IPS-20b (cell line): Measurements from ENCODE around the gene UTP11.
"Not testable (repeated sequence)": the region's sequence is repeated elsewhere in the genome, so short reads cannot be mapped to it uniquely, and the experiment has no call there.

ENCODE experiments used
- H3K27ac ChIP-seq: one replicate; pipeline ENCODE4 v1.5.1; 2013; ENCODE audit warnings: low read length
- H3K27me3 ChIP-seq: 2 replicates; pipeline ENCODE4 v1.6.1; 2013; ENCODE audit warnings: mild to moderate bottlenecking, low read length, inconsistent platforms; ENCODE audit not compliant: insufficient read depth
- H3K36me3 ChIP-seq: 2 replicates; pipeline ENCODE4 v1.6.1; 2013; ENCODE audit warnings: low read depth, mild to moderate bottlenecking, inconsistent platforms, low read length, moderate library complexity; ENCODE audit not compliant: insufficient read depth
- H3K4me1 ChIP-seq: 2 replicates; pipeline ENCODE4 v1.6.1; 2013; ENCODE audit warnings: mild to moderate bottlenecking, control low read depth, inconsistent platforms, low read length, moderate library complexity; ENCODE audit not compliant: insufficient read depth
- H3K4me3 ChIP-seq: 2 replicates; pipeline ENCODE4 v1.5.1; 2013; ENCODE audit warnings: mild to moderate bottlenecking, low read length, inconsistent platforms
- H3K9ac ChIP-seq: 2 replicates; pipeline ENCODE4 v1.6.1; 2013; ENCODE audit warnings: low read depth, mild to moderate bottlenecking, inconsistent platforms, low read length, moderate library complexity
- H3K9me3 ChIP-seq: 2 replicates; pipeline ENCODE4 v1.6.1; 2013; ENCODE audit warnings: mild to moderate bottlenecking, low read depth, low read length, inconsistent platforms; ENCODE audit not compliant: insufficient read depth

Gene UTP11, protein sequence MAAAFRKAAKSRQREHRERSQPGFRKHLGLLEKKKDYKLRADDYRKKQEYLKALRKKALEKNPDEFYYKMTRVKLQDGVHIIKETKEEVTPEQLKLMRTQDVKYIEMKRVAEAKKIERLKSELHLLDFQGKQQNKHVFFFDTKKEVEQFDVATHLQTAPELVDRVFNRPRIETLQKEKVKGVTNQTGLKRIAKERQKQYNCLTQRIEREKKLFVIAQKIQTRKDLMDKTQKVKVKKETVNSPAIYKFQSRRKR

GRCh38 chr1:38012363-38013226 is at the start of gene UTP11:
Gene UTP11, plus strand, starts transcription at chr1:38012734. Its CDS starts 69 bp downstream, at chr1:38012803.
- H3K27ac ChIP-seq, result peak within 1 kb of the TSS; percentile 72
- no peaks in the 10 kb centered on the region for H3K9me3 ChIP-seq
- peak within 1 kb of the TSS; percentile 91 for H3K4me3 ChIP-seq
- H3K36me3 ChIP-seq, result peaks cover 27% of the 10 kb centered on the region
- no peaks in the 10 kb centered on the region for H3K27me3 ChIP-seq
- peak within 1 kb of the TSS; percentile 96 for H3K9ac ChIP-seq
- H3K4me1 ChIP-seq, result no peaks in the 10 kb centered on the region; the same call in none of the 2 replicates

GRCh38 chr1:37964106-37964505 is 48.4 kb upstream of the UTP11 start:
- H3K9ac ChIP-seq, H3K4me3 ChIP-seq, H3K27ac ChIP-seq, H3K4me1 ChIP-seq, H3K9me3 ChIP-seq, H3K27me3 ChIP-seq: not testable (repeated sequence)
- peaks cover 74% of the 10 kb centered on the region for H3K36me3 ChIP-seq

DNA sequence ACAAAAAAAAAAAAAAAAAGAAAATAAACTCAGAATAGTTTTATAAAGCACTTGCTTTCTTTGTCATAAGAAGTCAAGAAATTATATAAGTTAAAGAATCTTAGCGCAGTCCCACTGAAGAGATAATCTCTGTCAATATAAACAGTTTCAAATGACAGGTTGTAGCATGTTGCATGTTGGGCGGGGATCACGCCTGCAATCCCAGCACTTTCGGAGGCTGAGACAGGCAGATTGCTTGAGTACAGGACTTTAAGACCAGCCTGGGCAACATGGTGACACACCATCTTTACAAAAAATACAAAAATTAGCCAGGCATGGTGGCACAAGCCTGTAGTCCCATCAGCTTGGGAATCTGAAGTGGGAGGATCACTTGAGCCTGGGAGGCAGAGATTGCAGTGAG is 47.2 kb upstream of the UTP11 start:
- Histone ChIP-seq H3K27ac (no peak overlapping the region), H3K9me3 (no peaks in the 10 kb centered on the region), H3K9ac (no peak overlapping the region), H3K27me3 (no peaks in the 10 kb centered on the region), H3K4me1 (peaks cover 3% of the 10 kb centered on the region; the same call in 1 of the 2 replicates), H3K36me3 (peaks cover 73% of the 10 kb centered on the region), H3K4me3 (no peak overlapping the region)

DNA sequence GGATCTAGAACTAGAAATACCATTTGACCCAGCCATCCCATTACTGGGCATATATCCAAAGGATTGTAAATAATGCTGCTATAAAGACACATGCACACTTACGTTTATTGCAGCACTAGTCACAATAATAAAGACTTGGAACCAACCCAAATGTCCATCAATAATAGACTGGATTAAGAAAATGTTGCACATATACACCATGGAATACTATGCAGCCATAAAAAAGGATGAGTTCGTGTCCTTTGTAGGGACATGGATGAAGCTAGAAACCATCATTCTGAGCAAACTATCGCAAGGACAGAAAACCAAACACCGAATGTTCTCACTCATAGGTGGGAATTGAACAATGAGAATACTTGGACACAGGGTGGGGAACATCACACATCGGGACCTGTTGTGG is 38.9 kb upstream of the UTP11 start:
- not testable (repeated sequence) for H3K27ac ChIP-seq, H3K9ac ChIP-seq, H3K4me3 ChIP-seq, H3K9me3 ChIP-seq, H3K27me3 ChIP-seq, H3K4me1 ChIP-seq
- H3K36me3 ChIP-seq, result peaks cover 81% of the 10 kb centered on the region

GRCh38 chr1:37974567-37974966 is 38.0 kb upstream of the UTP11 start:
- H3K4me3 ChIP-seq, result no peak overlapping the region
- no peaks in the 10 kb centered on the region for H3K4me1 ChIP-seq
- H3K9me3 ChIP-seq, result no peaks in the 10 kb centered on the region
- peaks cover 81% of the 10 kb centered on the region for H3K36me3 ChIP-seq
- H3K27ac ChIP-seq, result no peak overlapping the region
- H3K9ac ChIP-seq, result no peak overlapping the region
- H3K27me3 ChIP-seq, result no peaks in the 10 kb centered on the region

- H3K4me3 ChIP-seq, H3K4me1 ChIP-seq, H3K27me3 ChIP-seq, H3K9me3 ChIP-seq, H3K27ac ChIP-seq, H3K9ac ChIP-seq: not testable (repeated sequence)
- peaks cover 81% of the 10 kb centered on the region for H3K36me3 ChIP-seq
Measured at GRCh38 chr1:37975083-37975482, 37.5 kb upstream of the UTP11 start.

DNA sequence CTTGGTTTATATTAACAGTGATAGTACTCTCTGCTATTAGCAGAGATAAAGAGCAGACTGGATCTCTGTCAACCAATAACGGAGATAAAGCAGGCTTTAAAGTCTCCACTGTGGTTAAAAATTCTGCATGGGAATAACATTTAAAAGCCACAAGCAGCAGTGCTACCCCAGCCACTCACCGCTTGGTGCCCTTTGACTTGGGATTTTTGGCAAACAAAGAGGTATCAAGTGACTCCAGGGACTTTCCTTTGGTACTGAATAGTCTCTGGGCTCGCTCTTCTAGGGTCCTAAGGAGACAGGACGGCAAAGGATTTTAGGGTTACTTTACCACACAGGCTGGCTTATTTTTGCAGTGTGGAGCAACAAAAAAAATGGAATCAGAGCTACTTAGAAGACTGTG is 34.0 kb upstream of the UTP11 start:
- Histone ChIP-seq H3K9ac (no peak overlapping the region), H3K36me3 (peaks cover 92% of the 10 kb centered on the region), H3K4me1 (no peaks in the 10 kb centered on the region), H3K9me3 (no peaks in the 10 kb centered on the region), H3K27me3 (no peaks in the 10 kb centered on the region), H3K4me3 (no peak overlapping the region), H3K27ac (no peak overlapping the region)

DNA sequence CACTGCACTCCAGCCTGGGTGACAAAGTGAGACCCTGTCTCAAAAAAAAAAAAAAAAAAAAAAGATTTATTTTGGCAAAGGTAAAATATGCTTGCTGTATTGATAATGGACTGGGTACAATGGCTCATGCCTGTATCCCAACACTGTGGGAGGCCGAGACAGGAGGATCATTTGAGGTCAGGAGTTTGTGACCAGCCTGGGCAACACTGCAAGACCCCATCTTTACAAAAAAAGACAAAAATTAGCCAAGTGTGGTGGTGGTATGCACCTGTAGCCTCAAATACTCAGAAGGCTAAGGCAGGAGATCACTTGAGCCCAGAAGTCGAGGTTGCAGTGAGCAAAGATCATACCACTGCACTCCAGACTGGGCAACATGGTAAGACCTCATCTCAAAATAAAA is 29.0 kb upstream of the UTP11 start:
- Histone ChIP-seq H3K36me3 (peaks cover 94% of the 10 kb centered on the region), H3K27ac (no peak overlapping the region), H3K9me3 (no peaks in the 10 kb centered on the region), H3K9ac (no peak overlapping the region), H3K4me3 (no peak overlapping the region), H3K4me1 (peaks cover 4% of the 10 kb centered on the region; the same call in 1 of the 2 replicates), H3K27me3 (no peaks in the 10 kb centered on the region)

DNA sequence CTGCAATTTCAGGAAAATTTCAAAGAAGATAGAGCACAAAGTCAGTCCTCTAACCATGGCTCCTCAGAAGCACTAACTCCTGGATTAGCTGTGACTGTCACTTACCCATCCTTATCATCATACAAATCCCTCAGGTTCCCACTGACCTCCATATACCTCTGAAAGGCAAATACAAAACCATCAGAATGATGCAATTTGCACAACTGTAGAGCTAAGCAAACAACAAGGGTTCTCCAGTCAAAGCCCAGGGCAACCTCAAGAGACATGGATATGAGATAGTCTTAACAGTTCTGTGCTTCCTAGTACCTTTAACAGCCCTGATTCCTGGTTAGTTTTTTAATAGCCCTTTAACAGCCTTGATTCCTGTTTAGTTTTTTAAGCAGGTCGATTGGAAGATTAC is 24.9 kb upstream of the UTP11 start:
- peaks cover 53% of the 10 kb centered on the region for H3K36me3 ChIP-seq
- H3K4me1 ChIP-seq, result peaks cover 6% of the 10 kb centered on the region; the same call in 1 of the 2 replicates
- no peak overlapping the region for H3K27ac ChIP-seq
- H3K4me3 ChIP-seq, result no peak overlapping the region; the same call in 1 of the 2 replicates
- no peak overlapping the region for H3K9ac ChIP-seq
- H3K27me3 ChIP-seq, result no peaks in the 10 kb centered on the region
- H3K9me3 ChIP-seq, result no peaks in the 10 kb centered on the region

DNA sequence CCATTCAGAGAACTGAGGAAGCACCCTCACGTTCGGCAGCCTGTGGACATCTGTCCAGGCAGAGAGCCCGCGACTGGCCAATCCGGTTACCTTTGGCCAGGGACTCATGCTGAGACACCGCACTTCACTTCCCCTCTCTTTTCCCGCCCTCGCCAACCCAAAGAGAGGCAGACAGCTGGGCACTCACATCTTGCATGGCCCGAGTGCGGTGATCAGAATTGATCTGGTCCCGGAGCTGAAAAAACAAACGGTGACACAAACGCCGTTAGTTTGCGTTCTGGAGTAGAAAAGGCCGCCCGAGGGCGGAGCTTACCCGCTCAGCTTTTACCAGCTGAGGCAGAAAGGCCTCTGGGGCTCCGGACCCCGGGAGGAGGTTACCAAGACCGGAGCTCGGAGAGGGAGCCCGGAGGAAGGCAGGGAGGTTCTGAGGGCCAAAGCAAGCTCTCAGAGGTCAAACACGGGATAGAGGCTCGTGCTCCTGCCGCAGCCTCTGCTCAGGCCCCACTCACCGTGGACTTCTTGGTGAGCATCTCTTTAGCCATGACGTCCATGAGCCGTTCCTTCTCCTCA is 23.1 kb upstream of the UTP11 start:
- Histone ChIP-seq H3K27ac (peak overlapping the region; percentile 32), H3K4me1 (peaks cover 6% of the 10 kb centered on the region; the same call in 1 of the 2 replicates), H3K4me3 (peak overlapping the region; percentile 91), H3K36me3 (peaks cover 38% of the 10 kb centered on the region), H3K9me3 (no peaks in the 10 kb centered on the region), H3K27me3 (no peaks in the 10 kb centered on the region), H3K9ac (peak overlapping the region; percentile 98)

GRCh38 chr1:37994886-37995566 is 17.5 kb upstream of the UTP11 start:
- peak overlapping the region; percentile 39 for H3K27ac ChIP-seq

More at GRCh38 chr1:37994886-37995566, 17.5 kb upstream of the UTP11 start:
- H3K4me3 ChIP-seq, result peak overlapping the region; percentile 73
- H3K36me3 ChIP-seq, result peaks cover 23% of the 10 kb centered on the region
- no peaks in the 10 kb centered on the region for H3K9me3 ChIP-seq
- no peaks in the 10 kb centered on the region for H3K27me3 ChIP-seq
- H3K4me1 ChIP-seq, result peaks cover 25% of the 10 kb centered on the region
- H3K9ac ChIP-seq, result peak overlapping the region; percentile 87; the same call in 1 of the 2 replicates
